HCT116 (cell line): Measurements from ENCODE around the gene MED25.
"Not testable (repeated sequence)": the region's sequence is repeated elsewhere in the genome, so short reads cannot be mapped to it uniquely, and the experiment has no call there.

Experiments used
- CEBPB ChIP-seq: IDR thresholded peaks from 2 replicates; pipeline ENCODE4 v1.6.1; 2012; ENCODE audit warnings: low read depth
- CTCF ChIP-seq, 3 experiments: fragments of 200-600 bp in 1 of 3; sonication (generic) in 1 of 3; IDR thresholded peaks in 2 of 3; conservative IDR thresholded peaks in 1 of 3; 2 replicates each; pipeline ENCODE4 v1.5.1; 2012 to 2017; ENCODE audit warnings: low read depth in 2 of 3, low read length in 2 of 3, antibody characterized with exemption in 1 of 3, borderline replicate concordance in 1 of 3, control low read depth in 1 of 3, mild to moderate bottlenecking in 1 of 3, mixed read lengths in 1 of 3, mixed run types in 1 of 3, moderate library complexity in 1 of 3; ENCODE audit not compliant: insufficient read depth in 1 of 3
- POLR2AphosphoS5 ChIP-seq: IDR thresholded peaks from 2 replicates; pipeline ENCODE4 v1.6.1; 2011; ENCODE audit warnings: mild to moderate bottlenecking, low read depth, low read length, moderate library complexity
- RAD21 ChIP-seq: IDR thresholded peaks from 2 replicates; pipeline ENCODE4 v1.6.1; 2012; ENCODE audit warnings: low read depth, mild to moderate bottlenecking
- SIN3A ChIP-seq: IDR thresholded peaks from 2 replicates; pipeline ENCODE4 v1.6.1; 2012; ENCODE audit warnings: low read depth
- TF ChIP-seq, protein P1 (sequence below): IDR thresholded peaks from 2 replicates; pipeline ENCODE4 v1.6.1; 2012

DNA sequence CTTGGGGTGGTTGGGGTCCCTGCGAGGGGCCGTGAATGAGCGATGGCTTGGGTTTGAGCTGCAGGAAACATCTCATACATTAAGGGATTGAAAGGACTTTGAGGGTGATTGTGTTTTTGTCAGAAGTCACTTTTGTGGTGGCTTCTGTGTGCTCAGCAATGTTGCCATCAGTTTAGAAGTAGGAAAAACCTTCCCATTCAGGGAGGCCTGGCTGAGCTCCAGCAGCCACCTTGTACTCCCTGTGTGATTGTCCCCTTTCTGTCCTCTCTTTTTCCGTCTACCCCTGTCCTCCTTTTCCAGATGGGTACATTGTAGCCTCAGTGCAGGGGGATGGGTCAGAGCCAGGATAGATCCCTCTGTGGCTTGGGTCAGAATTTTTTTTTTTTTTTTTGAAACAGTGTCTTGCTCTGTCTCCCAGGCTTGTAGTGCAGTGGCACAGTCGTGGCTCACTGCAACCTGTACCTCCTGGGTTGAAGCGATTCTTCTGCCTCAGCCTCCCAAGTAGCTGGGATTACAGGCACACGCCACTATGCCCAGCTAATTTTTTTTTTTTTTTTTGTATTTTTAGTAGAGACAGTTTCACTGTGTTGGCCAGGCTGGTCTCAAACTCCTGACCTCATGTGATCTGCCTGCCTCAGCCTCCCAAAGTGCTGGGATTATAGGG, 1.5 kb downstream of the MED25 start:
- TF ChIP-seq RAD21; CTCF (IDR thresholded peaks at IDR 0.05 in 2 of 3, conservative IDR thresholded peaks at IDR 0.05 in 1 of 3; ENCODE audit: borderline replicate concordance in 1 of 3, insufficient read depth in 1 of 3, low read depth in 2 of 3, low read length in 2 of 3); POLR2AphosphoS5; SIN3A; CEBPB: not testable (repeated sequence)
- TF ChIP-seq, protein P1, sequence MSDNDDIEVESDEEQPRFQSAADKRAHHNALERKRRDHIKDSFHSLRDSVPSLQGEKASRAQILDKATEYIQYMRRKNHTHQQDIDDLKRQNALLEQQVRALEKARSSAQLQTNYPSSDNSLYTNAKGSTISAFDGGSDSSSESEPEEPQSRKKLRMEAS = not testable (repeated sequence)
